ENCODE results near the gene MET.
"Not testable (repeated sequence)": the region's sequence is repeated elsewhere in the genome, so short reads cannot be mapped to it uniquely, and the experiment has no call there.

Gene MET

DNA sequence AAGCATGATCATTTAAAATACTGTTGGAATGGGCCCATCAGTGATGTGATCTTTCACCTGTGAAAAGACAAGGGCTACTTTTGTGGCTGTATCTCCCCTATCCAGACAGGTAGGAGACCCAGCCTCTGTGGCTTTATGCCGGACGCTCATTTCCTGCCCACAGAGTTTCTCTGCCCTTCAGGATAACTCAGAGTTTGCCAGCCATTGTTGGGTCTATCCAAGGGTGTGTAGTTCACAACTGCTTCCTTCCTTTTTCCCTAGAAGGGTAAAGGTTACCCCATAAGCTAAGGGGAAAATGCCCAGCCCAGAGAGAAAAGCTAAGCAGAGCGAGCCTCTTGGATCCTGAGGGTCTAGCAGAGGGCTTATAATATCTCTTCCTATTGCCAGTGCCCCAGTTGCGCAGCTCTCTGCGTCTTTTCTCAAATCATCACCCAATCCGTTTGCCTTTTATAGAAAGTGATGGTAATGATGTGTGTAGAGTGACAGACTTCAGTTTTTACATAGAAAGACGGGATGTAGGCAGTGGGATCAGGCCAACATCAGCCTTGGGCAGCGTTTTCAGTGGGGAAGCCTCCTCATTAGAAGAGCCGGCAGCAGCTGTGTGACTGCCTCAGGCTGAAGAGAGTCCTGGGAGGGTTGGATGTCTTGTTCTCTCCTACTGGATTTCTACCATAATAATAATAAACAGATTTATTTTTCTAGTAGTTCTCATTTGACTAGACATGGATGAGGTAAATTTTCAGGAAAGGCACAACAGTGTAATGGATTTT, 80.5 kb downstream of the MET start:
- no peak overlapping the region for H3K4me2 ChIP-seq
- no peak overlapping the region for H3K4me3 ChIP-seq
- no peak for TF ChIP-seq Cebpa-rat (IDR thresholded peaks at IDR 0.05)
- no peak overlapping the region for H3K9ac ChIP-seq
- H3K9me3 ChIP-seq (replicated peaks in 1 of 11): peaks cover 0 to 10% (median 4%) of the 10 kb centered on the region in 11 experiments; a peak in 7 of 22 replicates
- H3K27me3 ChIP-seq: no peaks in the 10 kb centered on the region
- H3K4me1 ChIP-seq: no peaks in the 10 kb centered on the region
- no peaks in the 10 kb centered on the region for H4K20me1 ChIP-seq
- H3K27ac ChIP-seq: no peak overlapping the region
- H3K36me3 ChIP-seq: no peaks in the 10 kb centered on the region

DNA sequence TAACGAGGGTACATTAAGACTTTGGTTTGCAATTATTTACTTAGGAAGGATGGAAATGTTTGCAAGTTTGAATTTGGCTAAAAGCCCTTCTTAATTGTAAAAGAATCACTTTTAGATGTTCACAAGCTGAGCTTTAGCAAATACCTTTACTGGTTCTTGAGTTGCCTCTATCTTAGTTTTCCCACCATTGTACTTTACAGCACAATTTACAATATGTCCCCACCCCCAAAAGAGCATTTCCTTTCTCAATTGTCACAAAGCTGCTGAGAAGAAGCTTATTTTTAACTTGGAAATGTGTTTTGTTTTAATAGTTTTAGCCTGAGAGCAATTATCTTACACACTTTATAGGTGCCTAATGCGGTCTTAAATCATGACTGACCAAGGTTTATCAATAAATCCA, 81.1 kb downstream of the MET start:
- Histone ChIP-seq H4K20me1 (no peaks in the 10 kb centered on the region), H3K9me3 (replicated peaks in 1 of 11) (peaks cover 0 to 4% (median 0%) of the 10 kb centered on the region in 11 experiments; a peak in 4 of 22 replicates), H3K4me1 (no peaks in the 10 kb centered on the region), H3K9ac (no peak overlapping the region), H3K36me3 (no peaks in the 10 kb centered on the region), H3K4me2 (no peak overlapping the region), H3K27me3 (no peaks in the 10 kb centered on the region), H3K27ac (no peak overlapping the region), H3K4me3 (no peak overlapping the region)
- no peak for TF ChIP-seq Cebpa-rat (IDR thresholded peaks at IDR 0.05)

DNA sequence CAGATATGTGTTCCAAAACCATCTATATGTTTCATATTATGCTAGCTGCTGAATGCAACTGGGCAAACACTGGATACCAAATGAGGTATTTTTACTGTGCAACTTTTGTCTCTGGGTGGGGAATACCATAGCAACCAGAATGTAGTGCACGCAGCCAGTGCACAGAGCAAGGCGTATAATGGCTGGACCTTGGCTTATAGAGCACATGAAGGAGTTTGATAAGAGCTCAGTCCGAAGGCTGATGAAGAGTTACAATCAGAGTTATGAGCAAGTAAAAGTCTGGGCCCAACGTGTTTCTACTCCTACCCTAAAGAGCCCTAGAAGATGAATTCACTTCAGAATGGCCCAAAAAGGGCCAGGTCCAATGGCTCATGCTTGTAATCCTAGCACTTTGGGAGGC, 82.2 kb downstream of the MET start:
- H3K36me3 ChIP-seq: no peaks in the 10 kb centered on the region
- H4K20me1 ChIP-seq: no peaks in the 10 kb centered on the region
- no peaks in the 10 kb centered on the region for H3K9me3 ChIP-seq (replicated peaks in 1 of 11)
- H3K4me1 ChIP-seq: no peaks in the 10 kb centered on the region
- H3K4me3 ChIP-seq: no peak overlapping the region
- H3K4me2 ChIP-seq: no peak overlapping the region
- no peak overlapping the region for H3K27ac ChIP-seq
- H3K27me3 ChIP-seq: no peaks in the 10 kb centered on the region
- no peak overlapping the region for H3K9ac ChIP-seq
- TF ChIP-seq Cebpa-rat (IDR thresholded peaks at IDR 0.05): no peak

DNA sequence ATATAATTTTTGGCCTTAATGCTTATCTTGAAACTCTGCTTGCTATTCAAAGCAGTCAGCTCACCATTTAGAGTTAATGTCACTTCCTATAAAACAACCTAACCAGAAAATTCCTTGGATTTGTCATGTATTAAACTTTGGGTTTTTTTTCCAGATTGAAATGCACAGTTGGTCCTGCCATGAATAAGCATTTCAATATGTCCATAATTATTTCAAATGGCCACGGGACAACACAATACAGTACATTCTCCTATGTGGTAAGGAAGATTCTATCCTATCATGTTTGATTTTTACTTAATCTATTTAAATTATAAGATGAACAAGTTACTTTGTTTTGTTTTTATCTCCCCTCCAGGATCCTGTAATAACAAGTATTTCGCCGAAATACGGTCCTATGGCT, 85.3 kb downstream of the MET start:
- H3K9ac ChIP-seq: no peak overlapping the region
- TF ChIP-seq Cebpa-rat (IDR thresholded peaks at IDR 0.05): no peak
- H3K36me3 ChIP-seq: no peaks in the 10 kb centered on the region

DNA sequence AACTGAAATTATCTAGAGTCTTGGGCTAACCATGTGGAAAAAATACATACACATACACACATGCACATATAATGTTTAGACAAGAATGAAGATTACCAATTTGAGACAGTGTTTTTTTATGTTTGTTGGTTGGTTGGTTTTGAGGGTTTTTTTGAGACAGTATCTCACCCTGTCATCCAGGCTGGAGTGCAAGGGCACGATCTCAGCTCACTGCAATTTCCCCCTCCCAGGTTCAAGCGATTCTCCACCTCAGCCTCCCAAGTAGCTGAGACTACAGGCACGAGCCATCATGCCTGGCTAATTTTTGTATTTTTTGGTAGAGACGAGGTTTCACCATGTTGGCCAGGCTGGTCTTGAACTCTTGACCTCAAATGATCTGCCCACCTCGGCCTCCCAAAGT, 87.6 kb downstream of the MET start:
- H3K4me2 ChIP-seq; H3K4me3 ChIP-seq; H3K9ac ChIP-seq; H3K27me3 ChIP-seq; H3K27ac ChIP-seq; H3K4me1 ChIP-seq; H4K20me1 ChIP-seq; H3K9me3 ChIP-seq (replicated peaks in 1 of 11); H3K36me3 ChIP-seq: not testable (repeated sequence)

More for the DNA sequence above, 85.3 kb downstream of the MET start:
- Histone ChIP-seq H3K27me3 (no peaks in the 10 kb centered on the region), H4K20me1 (no peaks in the 10 kb centered on the region), H3K4me1 (no peaks in the 10 kb centered on the region), H3K4me3 (no peak overlapping the region), H3K9me3 (replicated peaks in 1 of 11) (no peaks in the 10 kb centered on the region), H3K27ac (no peak overlapping the region), H3K4me2 (no peak overlapping the region)

DNA sequence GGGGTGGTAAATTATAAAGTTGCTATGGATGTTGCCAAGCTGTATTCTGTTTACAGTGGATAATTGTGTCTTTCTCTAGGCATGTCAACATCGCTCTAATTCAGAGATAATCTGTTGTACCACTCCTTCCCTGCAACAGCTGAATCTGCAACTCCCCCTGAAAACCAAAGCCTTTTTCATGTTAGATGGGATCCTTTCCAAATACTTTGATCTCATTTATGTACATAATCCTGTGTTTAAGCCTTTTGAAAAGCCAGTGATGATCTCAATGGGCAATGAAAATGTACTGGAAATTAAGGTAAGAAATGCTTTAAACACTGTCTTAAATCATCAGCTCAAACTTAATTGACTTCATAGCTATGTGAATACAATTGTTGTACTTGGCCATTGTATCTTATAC, 91.0 kb downstream of the MET start:
- Histone ChIP-seq H3K36me3 (no peaks in the 10 kb centered on the region), H3K9me3 (replicated peaks in 1 of 11) (no peaks in the 10 kb centered on the region), H3K4me1 (no peaks in the 10 kb centered on the region), H3K27ac (no peak overlapping the region), H3K4me2 (no peak overlapping the region), H3K4me3 (no peak overlapping the region), H3K9ac (no peak overlapping the region), H4K20me1 (no peaks in the 10 kb centered on the region), H3K27me3 (no peaks in the 10 kb centered on the region)
- no peak for TF ChIP-seq Cebpa-rat (IDR thresholded peaks at IDR 0.05)

DNA sequence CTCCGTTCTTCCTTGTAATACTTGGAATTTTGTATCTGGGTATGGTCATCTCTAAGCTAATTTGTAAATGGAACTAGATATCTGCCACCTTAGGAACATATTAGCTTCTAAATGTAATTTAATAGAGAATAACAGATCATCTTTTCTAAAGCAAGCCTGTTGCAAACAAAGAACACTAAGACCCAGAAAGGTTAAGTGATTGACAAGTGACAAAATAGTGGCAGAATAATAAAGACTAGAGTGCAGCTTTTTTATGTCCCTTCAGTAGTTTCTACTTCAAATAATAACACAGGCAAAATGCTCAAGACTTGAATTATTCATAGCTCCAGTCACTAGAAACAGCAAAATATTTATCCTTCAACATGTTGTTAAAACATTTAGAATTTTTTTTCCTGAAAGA, 91.7 kb downstream of the MET start:
- Histone ChIP-seq H3K27ac (no peak overlapping the region), H3K4me2 (no peak overlapping the region), H3K9ac (no peak overlapping the region), H3K36me3 (no peaks in the 10 kb centered on the region), H3K4me3 (no peak overlapping the region), H3K4me1 (no peaks in the 10 kb centered on the region), H3K9me3 (replicated peaks in 1 of 11) (no peaks in the 10 kb centered on the region), H3K27me3 (no peaks in the 10 kb centered on the region), H4K20me1 (no peaks in the 10 kb centered on the region)
- TF ChIP-seq Cebpa-rat (IDR thresholded peaks at IDR 0.05): no peak

DNA sequence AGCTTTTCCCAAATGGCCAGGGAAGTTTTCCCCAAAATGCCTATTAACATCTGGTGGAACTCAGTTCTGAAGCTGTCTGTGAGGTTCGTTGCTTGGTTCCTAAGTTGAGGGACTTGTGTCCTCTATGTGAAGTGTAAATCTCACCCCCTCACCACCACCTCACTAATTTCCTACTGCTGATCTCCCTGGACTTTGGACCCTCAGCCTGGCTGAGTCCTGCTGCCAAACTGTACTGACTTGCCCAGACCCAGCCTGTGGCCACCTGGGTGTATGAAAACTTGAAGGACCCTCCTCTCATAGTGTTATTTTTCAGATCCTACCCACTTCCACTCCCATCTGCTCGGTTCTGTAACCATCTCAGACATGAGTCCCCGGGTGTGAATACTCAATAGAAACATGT, 94.9 kb downstream of the MET start:
- Histone ChIP-seq H3K27ac (no peak overlapping the region), H3K9ac (no peak overlapping the region), H3K27me3 (no peaks in the 10 kb centered on the region), H3K36me3 (no peaks in the 10 kb centered on the region), H3K9me3 (replicated peaks in 1 of 11) (no peaks in the 10 kb centered on the region), H3K4me2 (no peak overlapping the region), H4K20me1 (no peaks in the 10 kb centered on the region), H3K4me3 (no peak overlapping the region), H3K4me1 (no peaks in the 10 kb centered on the region)
- no peak for TF ChIP-seq Cebpa-rat (IDR thresholded peaks at IDR 0.05)

DNA sequence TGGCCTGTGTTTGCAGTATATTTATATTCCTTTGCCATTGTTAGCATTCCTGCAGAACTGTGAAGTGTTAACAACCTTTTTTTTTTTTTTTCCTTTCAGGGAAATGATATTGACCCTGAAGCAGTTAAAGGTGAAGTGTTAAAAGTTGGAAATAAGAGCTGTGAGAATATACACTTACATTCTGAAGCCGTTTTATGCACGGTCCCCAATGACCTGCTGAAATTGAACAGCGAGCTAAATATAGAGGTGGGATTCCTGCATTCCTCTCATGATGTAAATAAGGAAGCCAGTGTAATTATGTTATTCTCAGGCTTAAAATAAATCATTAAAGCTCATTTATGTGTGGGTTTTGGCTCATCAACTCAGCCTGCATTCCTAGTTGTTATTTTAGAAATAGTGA, 97.5 kb downstream of the MET start:
- H3K27me3 ChIP-seq: no peaks in the 10 kb centered on the region
- no peak overlapping the region for H3K4me2 ChIP-seq
- H3K4me3 ChIP-seq: no peak overlapping the region
- H3K36me3 ChIP-seq: no peaks in the 10 kb centered on the region
- H3K27ac ChIP-seq: no peak overlapping the region
- no peak for TF ChIP-seq Cebpa-rat (IDR thresholded peaks at IDR 0.05)
- no peak overlapping the region for H3K9ac ChIP-seq
- H4K20me1 ChIP-seq: no peaks in the 10 kb centered on the region
- H3K4me1 ChIP-seq: peaks cover 0 to 7% (median 0%) of the 10 kb centered on the region in 10 experiments; a peak in 1 of 20 replicates
- H3K9me3 ChIP-seq (replicated peaks in 1 of 11): no peaks in the 10 kb centered on the region

DNA sequence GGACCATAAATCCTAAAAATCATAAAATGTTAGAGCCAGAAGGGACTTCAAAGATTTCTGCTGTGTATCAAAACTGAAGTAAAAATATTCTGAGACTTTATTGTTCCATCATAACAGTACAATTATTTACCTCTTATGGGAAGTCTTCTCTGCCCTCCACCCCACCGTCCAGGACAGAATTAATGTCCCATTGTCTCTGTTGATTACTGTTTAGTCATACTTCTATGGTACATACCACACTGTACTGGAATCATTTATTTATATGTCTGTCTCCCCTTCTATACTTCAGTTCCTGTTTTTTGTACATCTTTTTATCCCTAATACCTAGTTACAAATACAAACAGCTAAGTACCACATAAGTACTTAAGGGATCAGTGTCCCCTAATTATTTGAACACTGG, 98.9 kb downstream of the MET start:
- H3K36me3 ChIP-seq: no peaks in the 10 kb centered on the region
- H3K4me3 ChIP-seq: no peak overlapping the region
- H3K4me1 ChIP-seq: peaks cover 0 to 7% (median 0%) of the 10 kb centered on the region in 10 experiments; a peak in 1 of 20 replicates
- H3K9me3 ChIP-seq (replicated peaks in 1 of 11): no peaks in the 10 kb centered on the region
- H3K27me3 ChIP-seq: no peaks in the 10 kb centered on the region
- no peaks in the 10 kb centered on the region for H4K20me1 ChIP-seq
- H3K27ac ChIP-seq: no peak overlapping the region
- H3K4me2 ChIP-seq: no peak overlapping the region
- TF ChIP-seq Cebpa-rat (IDR thresholded peaks at IDR 0.05): no peak
- no peak overlapping the region for H3K9ac ChIP-seq
